ENCODE results near the gene CACNB2. TPM values are rescaled to one million over a fixed set of nuclear protein-coding genes. Genes with fewer than 3 reads are reported as not detected.

The CACNB2 gene
- total RNA-seq, 4 donors from 2014 or later = 1.6 to 13.8 (median 5.0) TPM

- Histone ChIP-seq H3K4me3 (no peak overlapping the region), H3K4me1 (peaks cover 0 to 2% (median 0%) of the 10 kb centered on the region in 4 donors), H3K27ac (no peak overlapping the region), H3K9me3 (no peaks in the 10 kb centered on the region), H3K36me3 (no peaks in the 10 kb centered on the region), H3K27me3 (no peaks in the 10 kb centered on the region)
- TF ChIP-seq POLR2A (IDR thresholded peaks at IDR 0.05) = no peak
- no peak for TF ChIP-seq EP300 (IDR thresholded peaks at IDR 0.05)
- TF ChIP-seq CTCF (IDR thresholded peaks at IDR 0.05) = no peak
- WGBS, 2 donors = 76 to 83% methylated on average over 3 of the region's 3 CpGs
- DNase-seq (ENCODE audit: low spot score in 2 of 2) = no peak
Observed at GRCh38 chr10:18099415-18099814, 40.8 kb upstream of the CACNB2 start.

- Histone ChIP-seq H3K36me3 (no peaks in the 10 kb centered on the region), H3K9me3 (no peaks in the 10 kb centered on the region), H3K4me1 (peaks cover 0 to 4% (median 0%) of the 10 kb centered on the region in 4 donors), H3K27me3 (no peaks in the 10 kb centered on the region), H3K4me3 (no peak overlapping the region), H3K27ac (no peak overlapping the region)
- WGBS, 2 donors = 70 to 79% methylated on average over 1 of the region's 1 CpG
- no peak for DNase-seq (ENCODE audit: low spot score in 2 of 2)
- TF ChIP-seq EP300 (IDR thresholded peaks at IDR 0.05) = no peak
- TF ChIP-seq POLR2A (IDR thresholded peaks at IDR 0.05) = no peak
- no peak for TF ChIP-seq CTCF (IDR thresholded peaks at IDR 0.05)
Observed at GRCh38 chr10:18100669-18101068, 39.6 kb upstream of the CACNB2 start.

GRCh38 chr10:18102404-18102803, 37.8 kb upstream of the CACNB2 start:
- H3K36me3 ChIP-seq = no peaks in the 10 kb centered on the region
- peaks cover 0 to 4% (median 0%) of the 10 kb centered on the region in 4 donors for H3K4me1 ChIP-seq
- H3K27ac ChIP-seq = no peak overlapping the region
- no peaks in the 10 kb centered on the region for H3K27me3 ChIP-seq
- no peak for TF ChIP-seq POLR2A (IDR thresholded peaks at IDR 0.05)
- TF ChIP-seq EP300 (IDR thresholded peaks at IDR 0.05) = no peak
- TF ChIP-seq CTCF (IDR thresholded peaks at IDR 0.05) = no peak
- H3K9me3 ChIP-seq = no peaks in the 10 kb centered on the region
- H3K4me3 ChIP-seq = no peak overlapping the region
- WGBS, 2 donors = 95 to 100% methylated on average over 1 of the region's 1 CpG
- no peak for DNase-seq (ENCODE audit: low spot score in 2 of 2)

GRCh38 chr10:18104223-18104872, 35.9 kb upstream of the CACNB2 start:
- Histone ChIP-seq H3K27ac (peak overlapping the region in 2 of 4 donors; percentile 61 to 62), H3K27me3 (no peaks in the 10 kb centered on the region), H3K4me1 (peaks cover 0 to 4% (median 0%) of the 10 kb centered on the region in 4 donors), H3K9me3 (no peaks in the 10 kb centered on the region), H3K4me3 (peak overlapping the region in 1 of 4 donors; percentile 11), H3K36me3 (no peaks in the 10 kb centered on the region)
- peak; percentile 53 to 84 for DNase-seq (ENCODE audit: low spot score in 2 of 2)
- TF ChIP-seq POLR2A (IDR thresholded peaks at IDR 0.05) = no peak
- TF ChIP-seq EP300 (IDR thresholded peaks at IDR 0.05) = no peak
- TF ChIP-seq CTCF (IDR thresholded peaks at IDR 0.05) = peak; percentile 52 to 70 (median 60)
- whole genome bisulfite sequencing, 2 donors = 68 to 71% methylated on average over 10 of the region's 10 CpGs

- H3K4me3 ChIP-seq = no peak overlapping the region
- H3K9me3 ChIP-seq = no peaks in the 10 kb centered on the region
- TF ChIP-seq POLR2A (IDR thresholded peaks at IDR 0.05) (no peak), EP300 (IDR thresholded peaks at IDR 0.05) (no peak), CTCF (IDR thresholded peaks at IDR 0.05) (no peak)
- 87% methylated on average over 6 of the region's 6 CpGs for WGBS, 2 donors
- peaks cover 0 to 3% (median 0%) of the 10 kb centered on the region in 4 donors for H3K4me1 ChIP-seq
- H3K27ac ChIP-seq = no peak overlapping the region
- H3K36me3 ChIP-seq = no peaks in the 10 kb centered on the region
- no peak for DNase-seq (ENCODE audit: low spot score in 2 of 2)
- no peaks in the 10 kb centered on the region for H3K27me3 ChIP-seq
Observed at GRCh38 chr10:18109341-18109870, 30.8 kb upstream of the CACNB2 start.

All from tibial nerve (tissue), 4 donors.